ENCODE data around the gene ZRANB3. TPM values are rescaled to one million over a fixed set of nuclear protein-coding genes. Genes with fewer than 3 reads are reported as not detected.

The ZRANB3 gene
- total RNA-seq, 3 donors from 2014 or later: 3.2 to 6.1 (median 5.6) TPM

DNA sequence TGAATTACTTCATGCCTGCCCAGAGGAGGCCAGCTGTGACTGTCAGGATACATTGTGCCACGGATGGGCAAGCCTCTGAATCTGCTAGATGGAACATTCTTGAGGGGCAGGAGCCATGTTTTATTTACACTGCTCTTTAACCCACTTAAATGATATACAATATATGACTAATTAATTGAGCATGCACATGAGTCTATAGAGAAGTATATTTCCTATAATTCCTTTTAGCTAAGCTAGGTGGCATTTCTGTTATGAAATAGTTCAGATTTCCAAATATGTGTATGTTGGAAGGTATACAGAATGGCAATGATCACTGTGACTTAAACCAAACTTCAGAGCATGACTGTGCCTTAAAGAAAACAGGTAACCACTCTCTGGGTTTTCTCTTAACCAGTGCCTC is 347.2 kb downstream of the ZRANB3 start:
- no peak for DNase-seq (ENCODE audit: low spot score in 2 of 2)
- intact Hi-C loops (cut with DNase I; ENCODE audit: low total_unique reads): no loop called here
- H3K4me3 ChIP-seq: no peak overlapping the region
- no peaks in the 10 kb centered on the region for H3K4me1 ChIP-seq
- no peaks in the 10 kb centered on the region for H3K9me3 ChIP-seq
- no peaks in the 10 kb centered on the region for H3K27me3 ChIP-seq
- no peak overlapping the region for H3K27ac ChIP-seq
- no peaks in the 10 kb centered on the region for H3K36me3 ChIP-seq
- no peak for TF ChIP-seq POLR2AphosphoS5 (IDR thresholded peaks at IDR 0.05)
- TF ChIP-seq, protein P1, sequence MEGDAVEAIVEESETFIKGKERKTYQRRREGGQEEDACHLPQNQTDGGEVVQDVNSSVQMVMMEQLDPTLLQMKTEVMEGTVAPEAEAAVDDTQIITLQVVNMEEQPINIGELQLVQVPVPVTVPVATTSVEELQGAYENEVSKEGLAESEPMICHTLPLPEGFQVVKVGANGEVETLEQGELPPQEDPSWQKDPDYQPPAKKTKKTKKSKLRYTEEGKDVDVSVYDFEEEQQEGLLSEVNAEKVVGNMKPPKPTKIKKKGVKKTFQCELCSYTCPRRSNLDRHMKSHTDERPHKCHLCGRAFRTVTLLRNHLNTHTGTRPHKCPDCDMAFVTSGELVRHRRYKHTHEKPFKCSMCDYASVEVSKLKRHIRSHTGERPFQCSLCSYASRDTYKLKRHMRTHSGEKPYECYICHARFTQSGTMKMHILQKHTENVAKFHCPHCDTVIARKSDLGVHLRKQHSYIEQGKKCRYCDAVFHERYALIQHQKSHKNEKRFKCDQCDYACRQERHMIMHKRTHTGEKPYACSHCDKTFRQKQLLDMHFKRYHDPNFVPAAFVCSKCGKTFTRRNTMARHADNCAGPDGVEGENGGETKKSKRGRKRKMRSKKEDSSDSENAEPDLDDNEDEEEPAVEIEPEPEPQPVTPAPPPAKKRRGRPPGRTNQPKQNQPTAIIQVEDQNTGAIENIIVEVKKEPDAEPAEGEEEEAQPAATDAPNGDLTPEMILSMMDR (IDR thresholded peaks at IDR 0.05): no peak
- TF ChIP-seq POLR2A (IDR thresholded peaks at IDR 0.05): no peak

DNA sequence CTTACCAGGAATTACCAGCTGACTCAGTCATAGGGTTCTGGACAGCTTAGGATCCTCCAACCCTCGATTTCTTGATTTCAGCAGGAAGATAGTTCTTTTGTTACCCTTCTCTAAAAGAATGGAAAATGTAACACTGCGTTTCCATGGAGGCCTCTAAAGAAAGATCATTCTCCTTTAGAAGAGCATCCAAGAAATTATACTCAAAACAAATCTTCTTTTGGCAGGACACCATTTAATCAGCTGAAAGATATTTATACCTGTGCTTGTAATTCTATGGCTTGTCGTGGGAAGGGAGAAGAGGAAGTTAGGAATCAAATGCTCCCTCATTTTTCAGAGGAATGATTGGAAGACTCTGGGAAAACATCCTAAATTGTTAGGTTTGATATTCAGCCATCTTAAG is 348.4 kb downstream of the ZRANB3 start:
- no peak for DNase-seq (ENCODE audit: low spot score in 2 of 2)
- Histone ChIP-seq H3K27ac (no peak overlapping the region), H3K27me3 (no peaks in the 10 kb centered on the region), H3K9me3 (peaks cover under 1% of the 10 kb centered on the region in 2 donors), H3K36me3 (no peaks in the 10 kb centered on the region), H3K4me3 (no peak overlapping the region), H3K4me1 (no peaks in the 10 kb centered on the region)
- TF ChIP-seq POLR2A (IDR thresholded peaks at IDR 0.05): no peak
- TF ChIP-seq, protein P1 (IDR thresholded peaks at IDR 0.05): no peak
- no peak for TF ChIP-seq POLR2AphosphoS5 (IDR thresholded peaks at IDR 0.05)
- intact Hi-C loops (cut with DNase I; ENCODE audit: low total_unique reads): no loop called here

DNA sequence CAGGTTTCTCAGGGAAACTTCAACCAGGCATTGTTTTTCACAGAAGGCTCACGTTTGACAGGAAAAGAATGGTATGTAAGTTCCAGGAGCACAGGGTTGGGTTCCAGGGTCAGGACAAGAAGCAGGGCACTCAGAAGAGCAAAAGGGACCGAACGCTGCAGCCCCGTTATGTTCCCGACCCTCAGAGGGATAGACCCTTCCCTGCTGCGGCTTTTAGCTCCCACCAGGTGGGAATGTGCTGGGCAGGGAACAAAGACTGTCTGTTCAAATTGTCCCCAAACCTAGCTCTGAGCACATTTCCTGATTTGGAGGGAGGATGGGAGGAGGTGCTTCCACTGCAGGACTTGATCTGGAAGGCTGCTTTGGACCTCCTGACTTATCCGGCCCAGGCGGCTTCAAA is 348.8 kb downstream of the ZRANB3 start:
- no peak for DNase-seq (ENCODE audit: low spot score in 2 of 2)
- H3K4me3 ChIP-seq: no peak overlapping the region
- no peaks in the 10 kb centered on the region for H3K36me3 ChIP-seq
- no peak for TF ChIP-seq POLR2AphosphoS5 (IDR thresholded peaks at IDR 0.05)
- no peak for TF ChIP-seq POLR2A (IDR thresholded peaks at IDR 0.05)
- TF ChIP-seq, protein P1 (IDR thresholded peaks at IDR 0.05): no peak
- H3K9me3 ChIP-seq: peaks cover 4 to 5% of the 10 kb centered on the region in 2 donors
- H3K4me1 ChIP-seq: no peaks in the 10 kb centered on the region
- H3K27me3 ChIP-seq: no peaks in the 10 kb centered on the region
- H3K27ac ChIP-seq: no peak overlapping the region
- intact Hi-C loops (cut with DNase I; ENCODE audit: low total_unique reads): no loop called here

DNA sequence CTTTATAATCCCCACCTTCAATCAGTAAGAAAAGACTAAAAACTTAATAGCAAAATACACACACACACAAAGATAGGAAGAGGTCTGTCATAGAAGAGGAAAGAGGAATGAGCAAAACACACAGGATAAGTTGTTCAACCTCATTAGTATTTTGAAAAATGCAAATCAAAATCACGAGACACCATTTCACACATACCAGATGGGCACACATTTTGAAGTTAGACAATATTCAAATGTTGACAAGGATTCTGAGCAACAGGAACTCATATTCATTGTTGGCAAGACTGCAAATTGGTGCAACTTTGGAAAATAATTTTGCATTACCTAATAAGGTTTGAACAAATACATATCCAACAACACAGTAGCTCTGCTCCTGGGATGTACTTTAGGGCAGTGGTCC is 351.3 kb downstream of the ZRANB3 start:
- TF ChIP-seq POLR2AphosphoS5 (IDR thresholded peaks at IDR 0.05): no peak
- TF ChIP-seq POLR2A (IDR thresholded peaks at IDR 0.05): no peak
- TF ChIP-seq, protein P1 (IDR thresholded peaks at IDR 0.05): no peak
- Histone ChIP-seq H3K9me3 (peaks cover 4 to 8% of the 10 kb centered on the region in 2 donors), H3K27ac (no peak overlapping the region), H3K4me3 (no peak overlapping the region), H3K36me3 (no peaks in the 10 kb centered on the region), H3K27me3 (no peaks in the 10 kb centered on the region), H3K4me1 (no peaks in the 10 kb centered on the region)
- no peak for DNase-seq (ENCODE audit: low spot score in 2 of 2)
- intact Hi-C loops (cut with DNase I; ENCODE audit: low total_unique reads): no loop called here

DNA sequence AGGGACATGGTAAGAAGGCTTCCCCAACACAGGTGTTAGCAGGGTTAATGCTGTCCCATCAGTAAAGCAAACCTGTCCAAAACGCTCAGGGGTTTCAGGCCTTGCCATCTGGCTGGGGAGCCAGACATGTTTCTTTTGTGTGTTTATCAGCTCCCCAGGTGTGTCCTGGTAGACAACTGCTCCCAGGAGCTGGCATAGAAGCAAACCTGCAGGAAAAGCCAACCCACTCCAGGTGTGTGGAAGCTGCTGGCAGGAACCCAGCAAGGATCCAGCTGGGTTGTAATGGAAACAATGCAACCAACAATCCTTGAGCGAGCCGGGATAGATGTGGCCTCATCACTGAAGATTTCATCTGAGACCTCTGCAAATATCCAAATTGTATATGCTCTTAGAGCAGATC is 355.8 kb downstream of the ZRANB3 start:
- no peak for TF ChIP-seq POLR2A (IDR thresholded peaks at IDR 0.05)
- TF ChIP-seq POLR2AphosphoS5 (IDR thresholded peaks at IDR 0.05): no peak
- TF ChIP-seq, protein P1 (IDR thresholded peaks at IDR 0.05): no peak
- no peaks in the 10 kb centered on the region for H3K4me1 ChIP-seq
- H3K9me3 ChIP-seq: peaks cover 4 to 8% of the 10 kb centered on the region in 2 donors
- H3K27me3 ChIP-seq: no peaks in the 10 kb centered on the region
- no peak overlapping the region for H3K27ac ChIP-seq
- H3K4me3 ChIP-seq: no peak overlapping the region
- no peak for DNase-seq (ENCODE audit: low spot score in 2 of 2)
- no peaks in the 10 kb centered on the region for H3K36me3 ChIP-seq
- intact Hi-C loops (cut with DNase I; ENCODE audit: low total_unique reads): no loop called here
